HepG2 (cell line): ENCODE data around the gene LIPH.

Experiments
- CHD2 ChIP-seq: IDR thresholded peaks from 2 replicates; pipeline ENCODE4 v1.6.1; 2011; ENCODE audit warnings: low read depth, low read length, improper control_type of control experiment
- CREB1 ChIP-seq, 2 experiments: fragments of 450-650 bp in 1 of 2; IDR thresholded peaks; 2 replicates each; pipeline ENCODE4 v1.6.1; 2016 to 2017; ENCODE audit warnings: control low read depth in 1 of 2, mild to moderate bottlenecking in 1 of 2, missing compliant biosample characterization in 1 of 2, missing genetic modification characterization in 1 of 2
- CTCF ChIP-seq: sonication (generic); formaldehyde crosslinking; IDR thresholded peaks from 2 replicates; pipeline ENCODE4 v1.5.0; 2020; ENCODE audit warnings: mild to moderate bottlenecking, missing genetic modification reagents, moderate library complexity
- MAZ ChIP-seq, 2 experiments: sonication (generic) in 1 of 2; formaldehyde crosslinking in 1 of 2; IDR thresholded peaks; 2 replicates each; pipeline versions ENCODE4 v1.5.0 to v1.6.1; 2012 to 2020; ENCODE audit warnings: low read depth in 2 of 2, mild to moderate bottlenecking in 2 of 2, borderline replicate concordance in 1 of 2, improper control_type of control experiment in 1 of 2, low read length in 1 of 2, missing genetic modification reagents in 1 of 2, moderate library complexity in 1 of 2
- NFYB ChIP-seq: sonication (generic); formaldehyde crosslinking; IDR thresholded peaks from 2 replicates; pipeline ENCODE4 v1.4.0; 2020; ENCODE audit warnings: missing genetic modification reagents
- YEATS4 ChIP-seq: sonication (generic); formaldehyde crosslinking; IDR thresholded peaks from 2 replicates; pipeline ENCODE4 v1.4.0; 2020; ENCODE audit warnings: missing genetic modification reagents, borderline replicate concordance
- ZNF121 ChIP-seq: sonication (generic); formaldehyde crosslinking; IDR thresholded peaks from 2 replicates; pipeline ENCODE4 v1.5.0; 2020; ENCODE audit warnings: mild to moderate bottlenecking, missing genetic modification reagents

GRCh38 chr3:185460719-185461350 lies 91.6 kb downstream of the LIPH start:
- TF ChIP-seq CTCF (CRISPR knock-in tag) (no peak), CREB1 (IDR thresholded peaks at IDR 0.05) (no peak), CREB1 (CRISPR knock-in tag; IDR thresholded peaks at IDR 0.05) (no peak), NFYB (no peak), CHD2 (no peak), MAZ (IDR thresholded peaks at IDR 0.05; ENCODE audit: borderline replicate concordance, low read depth, low read length) (no peak), MAZ (CRISPR knock-in tag; IDR thresholded peaks at IDR 0.05; ENCODE audit: low read depth) (no peak), ZNF121 (CRISPR knock-in tag) (no peak), YEATS4 (CRISPR knock-in tag) (no peak)
